Psoas muscle (tissue), 8 donors: Measurements from ENCODE around the gene GRAMD1A. TPM values are rescaled to one million over a fixed set of nuclear protein-coding genes. Genes with fewer than 3 reads are reported as not detected.

Experiments used
- ATAC-seq, 4 donors: fragments of 200-7000 bp; cut with Tn5 transposase; one replicate each; pipeline ENCODE4 v1.9.1; 2020; ENCODE audit warnings: moderate library complexity in 3 of 4, mild to moderate bottlenecking in 2 of 4
- DNase-seq, 2 donors: peaks; one replicate each; pipeline ENCODE4 v3.0.0-alpha.2; 2020
- H3K27ac ChIP-seq: fragments of 200-600 bp; one replicate; pipeline ENCODE4 v1.8.0; 2022
- H3K27me3 ChIP-seq, 3 donors: fragments of 200-600 bp in 1 of 3; one replicate each; pipeline versions ENCODE4 v1.6.1 to v1.8.0; 2013 to 2022; ENCODE audit warnings: low read length in 2 of 3, mild to moderate bottlenecking in 2 of 3, moderate library complexity in 1 of 3; ENCODE audit not compliant: insufficient read depth in 3 of 3
- H3K36me3 ChIP-seq, 2 donors: fragments of 200-600 bp in 1 of 2; one replicate each; pipeline versions ENCODE4 v1.6.1 to v1.8.0; 2013 to 2022; ENCODE audit warnings: low read depth in 1 of 2, mild to moderate bottlenecking in 1 of 2, moderate library complexity in 1 of 2; ENCODE audit not compliant: insufficient read depth in 1 of 2
- H3K4me1 ChIP-seq: fragments of 200-600 bp; one replicate; pipeline ENCODE4 v1.8.0; 2022
- H3K4me3 ChIP-seq: fragments of 200-600 bp; one replicate; pipeline ENCODE4 v1.8.0; 2022; ENCODE audit warnings: mild to moderate bottlenecking
- H3K9me3 ChIP-seq: fragments of 200-600 bp; one replicate; pipeline ENCODE4 v1.8.0; 2022
- CTCF ChIP-seq: fragments of 200-600 bp; IDR thresholded peaks from one replicate; pipeline ENCODE4 v1.8.0; 2022; ENCODE audit warnings: antibody characterized with exemption
- WGBS, 3 donors: extraction: QIAGEN DNeasy Blood & Tissue Kit; methylation state at CpG; one replicate each; pipeline versions ENCODE4 v1.1.6 to v1.1.7; 2013; 5-methylcytosine and 5-hydroxymethylcytosine counted together
- intact Hi-C, 2 donors: fragments of 100-400 bp; cut with DNase I; formaldehyde crosslinking; loops; one replicate each; pipeline versions ENCODE4 v1.11.0 to v1.14.2; 2022
- polyA plus RNA-seq, 3 donors: library from polyadenylated mRNA; stranded (reverse); fragments of 200-250 nt; gene quantifications; one replicate each; pipeline ENCODE4 v1.2.3, GENCODE V29; 2013
- total RNA-seq, 4 donors: library from RNA; stranded (reverse); fragmentation: NEBNext Ultra II Directional in 2 of 4; extraction: Animal tissue kit (Norgen Biotek cat#: 25700) in 2 of 4; gene quantifications; one replicate each; pipeline versions ENCODE4 v1.2.1 to v1.2.4, GENCODE V29; 2021 to 2023
- donor health status: healthy with polysubstance abuse.
- donor health status: DM: no; HTN: no; CAD: no; lungs with moderate emphysema.
- donor health status: Bipolar disorder and iron deficiency.
- donor health status: healthy.
- donor health status: DM: yes; HTN: yes; CAD: no.
- donor health status: DM: no; HTN: no; CAD: no.
- donor health status: DM: no; HTN: no; CAD: no.
- donor health status: DM: yes; HTN: yes; CAD: no.

The GRAMD1A gene
- total and polyA plus RNA-seq, 7 donors = 15.6 to 55.0 (median 36.3) TPM

GRCh38 chr19:35029737-35030256, 29.7 kb downstream of the GRAMD1A start:
- no peak for TF ChIP-seq CTCF
- Histone ChIP-seq H3K9me3 (no peaks in the 10 kb centered on the region), H3K36me3 (peaks cover 2 to 52% of the 10 kb centered on the region in 2 donors), H3K4me3 (peak overlapping the region; percentile 73), H3K27ac (peak overlapping the region; percentile 81), H3K27me3 (no peaks in the 10 kb centered on the region), H3K4me1 (peaks cover 51% of the 10 kb centered on the region)
- no peak for DNase-seq
- peak in 2 of 4 donors; percentile 17 to 18 for ATAC-seq
- WGBS, 3 donors = 13 to 23% (median 17%) methylated on average over 11 of the region's 11 CpGs
- intact Hi-C loops = no loop called here

GRCh38 chr19:35030257-35031071, 30.3 kb downstream of the GRAMD1A start, which contains the start of gene SCN1B:
SCN1B (plus strand) TSS chr19:35030470; CDS start chr19:35030821, 351 bp downstream.
- H3K4me3 ChIP-seq = peak within 1 kb of the TSS; percentile 73
- H3K36me3 ChIP-seq = peaks cover 2 to 49% of the 10 kb centered on the region in 2 donors
- peaks cover 55% of the 10 kb centered on the region for H3K4me1 ChIP-seq
- peak; percentile 1 for TF ChIP-seq CTCF
- intact Hi-C loops = no loop called here
- peak; percentile 62 to 72 (median 68) for ATAC-seq
- peak; percentile 83 to 92 for DNase-seq
- 0 to 1% (median 1%) methylated on average over 54 to 113 of the region's 118 CpGs for WGBS, 3 donors
- H3K27me3 ChIP-seq = no peaks in the 10 kb centered on the region
- peak within 1 kb of the TSS; percentile 81 for H3K27ac ChIP-seq
- H3K9me3 ChIP-seq = no peaks in the 10 kb centered on the region

DNA sequence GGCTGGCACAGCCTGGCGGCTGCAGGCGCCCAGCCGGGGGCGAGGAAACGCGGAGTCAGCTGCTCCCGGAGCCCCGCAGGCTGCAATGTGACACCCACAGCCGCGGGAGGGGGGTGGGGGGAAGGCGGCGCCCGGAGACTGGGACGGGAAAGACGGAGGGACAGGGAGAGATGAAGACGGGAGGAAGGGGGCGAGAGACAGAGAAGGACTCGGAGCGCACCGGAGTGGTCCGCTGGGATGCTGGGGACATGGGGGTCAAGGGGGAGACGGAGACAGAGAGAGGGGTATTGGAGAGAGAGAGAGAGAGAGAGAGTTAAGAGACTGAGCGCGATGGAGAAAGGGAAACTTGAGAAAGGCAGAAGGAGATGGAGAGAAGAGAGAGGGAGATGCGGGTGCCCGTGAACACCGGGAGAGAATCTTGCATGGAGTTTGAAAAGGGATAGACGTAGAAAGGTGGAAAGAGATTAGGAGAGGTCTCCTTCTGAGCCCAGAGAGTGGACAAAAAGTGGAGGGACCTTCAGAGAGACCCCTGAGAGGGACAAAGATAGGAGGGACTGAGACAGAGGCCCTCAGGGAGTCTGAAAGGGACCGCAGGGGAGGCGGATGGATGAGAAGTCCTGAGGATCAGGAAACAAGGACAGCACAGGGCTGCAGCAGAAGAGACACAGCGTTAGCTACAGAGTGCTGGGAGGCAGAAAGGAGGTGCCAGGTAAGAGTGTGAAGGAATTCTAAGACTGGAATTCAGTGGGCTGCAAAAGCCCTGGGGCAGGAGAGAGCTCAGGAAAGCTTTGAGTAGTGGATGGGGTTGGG, 31.2 kb downstream of the GRAMD1A start:
- TF ChIP-seq CTCF = no peak
- no peaks in the 10 kb centered on the region for H3K27me3 ChIP-seq
- peaks cover 57% of the 10 kb centered on the region for H3K4me1 ChIP-seq
- H3K4me3 ChIP-seq = peak overlapping the region; percentile 73
- intact Hi-C loops = no loop called here
- ATAC-seq = peak; percentile 44 to 67 (median 52)
- H3K9me3 ChIP-seq = no peaks in the 10 kb centered on the region
- WGBS, 3 donors = 2 to 4% (median 4%) methylated on average over 28 to 31 of the region's 31 CpGs
- H3K27ac ChIP-seq = peak overlapping the region; percentile 81
- DNase-seq = peak; percentile 78 to 87
- peaks cover 0 to 49% of the 10 kb centered on the region in 2 donors for H3K36me3 ChIP-seq

GRCh38 chr19:35032356-35032865, 32.3 kb downstream of the GRAMD1A start:
- Histone ChIP-seq H3K9me3 (no peaks in the 10 kb centered on the region), H3K27me3 (no peaks in the 10 kb centered on the region), H3K27ac (peak overlapping the region; percentile 81), H3K4me1 (peaks cover 66% of the 10 kb centered on the region), H3K36me3 (peaks cover 0 to 49% of the 10 kb centered on the region in 2 donors), H3K4me3 (peak overlapping the region; percentile 73)
- ATAC-seq = no peak
- no peak for DNase-seq
- intact Hi-C loops = no loop called here
- 40 to 77% (median 47%) methylated on average over 17 of the region's 17 CpGs for WGBS, 3 donors
- TF ChIP-seq CTCF = no peak
